Immature natural killer cell (primary cell): Measurements from ENCODE around the gene CLUH. TPM values are rescaled to one million over a fixed set of nuclear protein-coding genes. Genes with fewer than 3 reads are reported as not detected.
"Not testable (repeated sequence)": the region's sequence is repeated elsewhere in the genome, so short reads cannot be mapped to it uniquely, and the experiment has no call there.

Experiments used
- DNase-seq, 3 donors: peaks; one replicate each; pipeline ENCODE4 v3.0.0; 2022; ENCODE audit warnings: mixed read lengths in 1 of 3
- H3K27ac Mint-ChIP-seq, 6 donors: one replicate each; pipeline ENCODE4 v1.8.0; 2020; ENCODE audit warnings: mixed read lengths in 6 of 6, mild to moderate bottlenecking in 5 of 6, inconsistent platforms in 4 of 6, moderate library complexity in 3 of 6
- H3K27me3 Mint-ChIP-seq, 3 donors: one replicate each; pipeline ENCODE4 v1.8.0; 2020 to 2021; ENCODE audit warnings: low read depth in 3 of 3, mild to moderate bottlenecking in 3 of 3, mixed read lengths in 3 of 3, moderate library complexity in 3 of 3, inconsistent platforms in 1 of 3
- H3K36me3 Mint-ChIP-seq, 3 donors: one replicate each; pipeline ENCODE4 v1.8.0; 2020; ENCODE audit warnings: mixed read lengths in 3 of 3, inconsistent platforms in 2 of 3, mild to moderate bottlenecking in 2 of 3
- H3K4me1 Mint-ChIP-seq, 2 donors: one replicate each; pipeline ENCODE4 v1.8.0; 2020; ENCODE audit warnings: inconsistent platforms in 2 of 2, mild to moderate bottlenecking in 2 of 2, mixed read lengths in 2 of 2, moderate library complexity in 1 of 2
- H3K4me3 Mint-ChIP-seq, 5 donors: one replicate each; pipeline ENCODE4 v1.8.0; 2020; ENCODE audit warnings: mild to moderate bottlenecking in 5 of 5, mixed read lengths in 5 of 5, inconsistent platforms in 3 of 5, moderate library complexity in 3 of 5
- H3K9me3 Mint-ChIP-seq, 6 donors: one replicate each; pipeline ENCODE4 v1.8.0; 2020; ENCODE audit warnings: mild to moderate bottlenecking in 6 of 6, mixed read lengths in 6 of 6, inconsistent platforms in 4 of 6, moderate library complexity in 3 of 6
- polyA plus RNA-seq, 3 donors: library from polyadenylated mRNA; unstranded; fragments of 300-500 nt; fragmentation: Illumina TruSeq; gene quantifications; one replicate each; pipeline ENCODE4 v1.2.3, GENCODE V29; 2021

The CLUH gene
- polyA plus RNA-seq, 3 donors from 2014 or later = 4.6 to 11.6 (median 7.4) TPM

GRCh38 chr17:2701996-2702741 is 9.4 kb downstream of the CLUH start:
- Mint-ChIP-seq H3K36me3 (peaks cover 0 to 7% (median 0%) of the 10 kb centered on the region in 3 donors), H3K4me1 (peaks cover 10 to 15% of the 10 kb centered on the region in 2 donors), H3K4me3 (peak overlapping the region in 3 of 5 donors; percentile 21 to 40 (median 30)), H3K27me3 (peaks cover 0 to 4% (median 2%) of the 10 kb centered on the region in 3 donors), H3K27ac (peak overlapping the region in 3 of 6 donors; percentile 28 to 60 (median 49)), H3K9me3 (no peaks in the 10 kb centered on the region)
- DNase-seq = no peak

DNA sequence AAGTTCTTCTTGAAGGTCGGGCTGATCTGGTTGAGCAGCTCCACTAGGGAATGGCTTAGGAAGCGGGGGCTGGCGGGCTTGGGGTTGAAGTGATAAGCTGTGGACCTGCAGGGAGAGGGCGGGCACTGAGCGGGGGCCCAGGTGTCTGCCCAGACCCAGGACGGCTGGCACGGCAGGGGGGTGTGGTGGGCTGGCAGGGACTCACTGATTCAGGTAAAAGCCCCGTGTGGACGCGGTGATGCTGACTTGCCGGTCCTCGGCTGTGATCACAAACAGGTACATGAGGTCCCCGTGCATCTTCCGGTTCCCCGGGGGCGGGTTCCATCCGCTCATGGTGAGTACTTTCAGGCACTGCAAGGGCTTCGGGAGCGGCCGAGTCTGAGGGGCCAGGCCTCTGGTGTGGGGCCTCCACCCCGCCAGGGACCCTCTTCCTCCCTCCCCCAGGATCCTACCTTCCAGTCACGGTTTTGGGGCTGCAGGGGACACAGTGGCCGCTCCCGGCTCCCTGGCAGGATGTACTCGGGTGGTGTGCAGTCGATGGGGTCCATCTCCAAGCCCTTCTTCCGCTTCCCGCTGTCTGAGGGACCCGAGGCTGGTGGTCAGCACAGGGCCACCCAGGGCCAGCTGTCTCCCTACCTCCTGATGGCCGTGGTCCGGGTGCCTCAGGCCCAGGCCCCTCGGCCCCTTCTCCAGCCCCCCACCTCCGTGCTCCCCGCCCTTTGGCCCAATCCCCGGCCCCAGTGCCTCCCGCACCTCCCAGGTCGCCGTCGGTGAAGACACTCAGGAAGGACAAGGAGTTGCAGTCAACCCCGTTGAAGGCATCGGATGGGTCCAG is 10.2 kb downstream of the CLUH start:
- H3K4me1 Mint-ChIP-seq = peaks cover 10 to 15% of the 10 kb centered on the region in 2 donors
- H3K9me3 Mint-ChIP-seq = no peaks in the 10 kb centered on the region
- no peak for DNase-seq
- peak overlapping the region in 1 of 6 donors; percentile 60 for H3K27ac Mint-ChIP-seq
- H3K4me3 Mint-ChIP-seq = no peak overlapping the region
- peaks cover 0 to 4% (median 2%) of the 10 kb centered on the region in 3 donors for H3K27me3 Mint-ChIP-seq
- H3K36me3 Mint-ChIP-seq = peaks cover 0 to 7% (median 0%) of the 10 kb centered on the region in 3 donors

DNA sequence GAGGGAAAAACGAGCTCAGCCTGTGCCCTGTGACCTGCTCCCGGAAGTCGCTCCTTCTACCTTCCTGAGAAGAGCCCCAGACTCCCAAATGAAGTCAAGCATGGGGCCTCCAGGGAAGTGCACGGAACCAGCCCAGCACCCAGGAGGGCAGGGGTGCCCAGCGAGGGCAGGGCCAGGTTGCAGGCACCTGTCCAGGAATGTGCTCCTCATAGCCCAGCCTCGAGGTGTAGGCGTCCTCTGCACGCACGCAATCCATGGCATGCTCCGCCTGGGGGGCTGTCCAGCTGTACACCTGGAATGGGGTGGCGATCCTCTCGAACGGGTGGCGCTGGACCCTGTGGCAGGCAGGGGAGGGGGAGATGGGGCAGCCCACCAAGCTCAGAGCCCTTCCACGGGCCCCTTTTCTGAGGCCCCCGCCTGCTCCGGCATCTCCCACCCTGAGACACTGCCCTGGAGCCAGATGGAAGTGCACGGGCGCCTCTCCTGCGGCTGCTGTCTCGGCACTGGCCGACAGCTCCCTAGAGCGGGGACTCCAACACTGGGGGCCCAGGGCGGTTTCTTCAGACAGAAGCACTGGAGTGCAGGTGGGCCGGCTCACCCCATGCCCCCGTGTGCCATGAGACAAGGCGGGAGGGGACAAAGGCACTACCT is 10.9 kb downstream of the CLUH start:
- Mint-ChIP-seq H3K4me1 (peaks cover 10 to 13% of the 10 kb centered on the region in 2 donors), H3K4me3 (no peak overlapping the region), H3K36me3 (peaks cover 0 to 7% (median 0%) of the 10 kb centered on the region in 3 donors), H3K9me3 (no peaks in the 10 kb centered on the region), H3K27me3 (peaks cover 0 to 4% (median 2%) of the 10 kb centered on the region in 3 donors), H3K27ac (no peak overlapping the region)
- no peak for DNase-seq

GRCh38 chr17:2700030-2700490 is 11.5 kb downstream of the CLUH start:
- Mint-ChIP-seq H3K36me3 (peaks cover 0 to 7% (median 0%) of the 10 kb centered on the region in 3 donors), H3K4me1 (peaks cover 8 to 10% of the 10 kb centered on the region in 2 donors), H3K27me3 (peaks cover 0 to 4% (median 2%) of the 10 kb centered on the region in 3 donors), H3K9me3 (no peaks in the 10 kb centered on the region), H3K4me3 (no peak overlapping the region), H3K27ac (no peak overlapping the region)
- no peak for DNase-seq

- H3K9me3 Mint-ChIP-seq, H3K27me3 Mint-ChIP-seq, H3K27ac Mint-ChIP-seq, H3K36me3 Mint-ChIP-seq, H3K4me3 Mint-ChIP-seq, DNase-seq: not testable (repeated sequence)
- H3K4me1 Mint-ChIP-seq = peaks cover 8 to 11% of the 10 kb centered on the region in 2 donors
Measured at GRCh38 chr17:2699216-2699805, 12.3 kb downstream of the CLUH start.

- Mint-ChIP-seq H3K4me1 (peaks cover 14 to 19% of the 10 kb centered on the region in 2 donors), H3K9me3 (no peaks in the 10 kb centered on the region), H3K27me3 (peaks cover 0 to 2% (median 0%) of the 10 kb centered on the region in 3 donors), H3K36me3 (peaks cover 0 to 6% (median 0%) of the 10 kb centered on the region in 3 donors), H3K27ac (no peak overlapping the region), H3K4me3 (no peak overlapping the region)
- DNase-seq = no peak
Measured at GRCh38 chr17:2697611-2698162, 13.9 kb downstream of the CLUH start.

- DNase-seq = no peak
- Mint-ChIP-seq H3K4me1 (peaks cover 6 to 10% of the 10 kb centered on the region in 2 donors), H3K27me3 (no peaks in the 10 kb centered on the region), H3K4me3 (no peak overlapping the region), H3K27ac (no peak overlapping the region), H3K36me3 (no peaks in the 10 kb centered on the region), H3K9me3 (no peaks in the 10 kb centered on the region)
Measured at GRCh38 chr17:2695961-2696760, 15.4 kb downstream of the CLUH start.

DNA sequence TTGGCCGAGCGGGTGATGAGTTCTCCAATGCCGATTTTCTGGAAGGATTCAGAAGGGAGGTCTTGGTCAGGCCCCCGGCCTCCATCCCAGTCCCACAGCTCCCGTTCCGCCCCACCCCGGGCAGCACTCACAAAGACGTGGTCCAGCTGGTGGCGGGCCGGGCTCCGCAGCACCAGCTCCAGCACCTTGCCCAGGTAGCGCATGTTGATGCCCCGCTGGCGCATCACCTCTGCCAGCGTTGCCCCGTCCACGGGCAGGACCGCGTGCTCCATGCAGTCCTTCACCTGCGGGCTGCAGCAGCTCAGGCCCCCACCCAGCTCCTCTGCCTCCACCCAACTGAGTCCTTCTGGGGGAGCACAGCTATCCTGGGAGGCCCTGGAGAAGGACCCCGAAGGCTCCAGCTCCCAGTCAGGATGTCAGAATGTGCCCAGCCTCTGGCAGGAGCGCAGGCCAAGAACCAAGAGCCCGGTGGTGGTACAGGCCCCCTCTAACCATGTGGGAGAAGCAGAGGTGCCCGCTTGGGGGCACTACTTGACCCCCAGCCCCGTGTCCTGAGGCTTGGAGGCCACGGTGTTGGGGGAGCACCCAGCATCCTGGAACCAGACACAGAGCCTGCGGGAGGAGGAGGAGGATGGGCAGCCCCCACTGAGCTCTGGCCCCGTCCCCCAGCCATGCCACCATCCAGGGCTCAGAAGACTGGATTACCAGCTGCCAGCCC is 16.2 kb downstream of the CLUH start:
- no peak for DNase-seq
- Mint-ChIP-seq H3K27ac (no peak overlapping the region), H3K27me3 (no peaks in the 10 kb centered on the region), H3K4me1 (peaks cover 6 to 10% of the 10 kb centered on the region in 2 donors), H3K4me3 (no peak overlapping the region), H3K9me3 (no peaks in the 10 kb centered on the region), H3K36me3 (no peaks in the 10 kb centered on the region)

GRCh38 chr17:2694381-2695242 is 17.0 kb downstream of the CLUH start:
- Mint-ChIP-seq H3K36me3 (no peaks in the 10 kb centered on the region), H3K27me3 (peaks cover 0 to 2% (median 0%) of the 10 kb centered on the region in 3 donors), H3K4me3 (peak overlapping the region in 2 of 5 donors; percentile 27 to 54), H3K4me1 (peaks cover 6 to 10% of the 10 kb centered on the region in 2 donors), H3K27ac (peak overlapping the region in 2 of 6 donors; percentile 30 to 65), H3K9me3 (no peaks in the 10 kb centered on the region)
- DNase-seq = no peak

GRCh38 chr17:2693561-2694380 is 17.8 kb downstream of the CLUH start:
- peak; percentile 64 to 73 (median 66) for DNase-seq
- Mint-ChIP-seq H3K36me3 (no peaks in the 10 kb centered on the region), H3K27ac (peak overlapping the region in 4 of 6 donors; percentile 24 to 65 (median 38))

More at GRCh38 chr17:2693561-2694380, 17.8 kb downstream of the CLUH start:
- peaks cover 3 to 7% (median 5%) of the 10 kb centered on the region in 3 donors for H3K27me3 Mint-ChIP-seq
- H3K4me1 Mint-ChIP-seq = peaks cover 6 to 16% of the 10 kb centered on the region in 2 donors
- no peaks in the 10 kb centered on the region for H3K9me3 Mint-ChIP-seq
- H3K4me3 Mint-ChIP-seq = peak overlapping the region; percentile 4 to 73 (median 66)
